PC-3 (cell line): ENCODE measurements around the gene KSR2. TPM values are rescaled to one million over a fixed set of nuclear protein-coding genes. Genes with fewer than 3 reads are reported as not detected.

ENCODE experiments used
- ATAC-seq: fragments of 200-7000 bp; cut with Tn5 transposase; 2 replicates; pipeline ENCODE4 v1.9.1; 2020; ENCODE audit warnings: mild to moderate bottlenecking, moderate library complexity
- BruUV-seq: library from RNA; stranded (reverse); fragments of 400-500 nt; replicated peaks from 2 replicates; lab custom pipeline; 2021; lab: Mats Ljungman, UMichigan
- CTCF ChIA-PET: fragments of 300-600 bp; sonication (Branson Sonifier 250); formaldehyde crosslinking; loops from one replicate; lab custom pipeline; 2022; ENCODE audit warnings: antibody characterized with exemption; lab: Charles Lee
- POLR2A ChIA-PET: fragments of 300-600 bp; sonication (Branson Sonifier 250); formaldehyde crosslinking; loops from one replicate; lab custom pipeline; 2022; ENCODE audit warnings: antibody characterized with exemption; ENCODE audit not compliant: unreplicated experiment; lab: Charles Lee
- DNase-seq: peaks from one replicate; pipeline ENCODE4 v3.0.0-alpha.2; 2015
- H2AFZ ChIP-seq: fragments of 300-600 bp; sonication (generic); 2 replicates; pipeline ENCODE4 v1.6.0; 2016; ENCODE audit warnings: antibody characterized with exemption, low read length
- H3F3A ChIP-seq: fragments of 300-600 bp; sonication (generic); one replicate; pipeline ENCODE4 v1.6.0; 2017; ENCODE audit warnings: antibody characterized with exemption, low read length, control low read depth, mild to moderate bottlenecking; ENCODE audit not compliant: unreplicated experiment
- H3K27ac ChIP-seq: fragments of 300-600 bp; sonication (generic); 2 replicates; pipeline ENCODE4 v1.5.1; 2016; ENCODE audit warnings: mild to moderate bottlenecking, low read length
- H3K27me3 ChIP-seq: fragments of 300-600 bp; sonication (generic); 2 replicates; pipeline ENCODE4 v1.6.1; 2016; ENCODE audit warnings: low read length, mixed read lengths
- H3K36me3 ChIP-seq: fragments of 300-600 bp; sonication (generic); 2 replicates; pipeline ENCODE4 v1.6.1; 2016; ENCODE audit warnings: low read depth, mixed run types, low read length, mixed read lengths
- H3K4me1 ChIP-seq: fragments of 300-600 bp; sonication (generic); 2 replicates; pipeline ENCODE4 v1.5.1; 2016; ENCODE audit warnings: low read length; ENCODE audit not compliant: insufficient read depth
- H3K4me2 ChIP-seq: fragments of 300-600 bp; sonication (generic); 2 replicates; pipeline ENCODE4 v1.6.0; 2016; ENCODE audit warnings: low read length
- H3K4me3 ChIP-seq: fragments of 300-600 bp; sonication (generic); 2 replicates; pipeline ENCODE4 v1.5.1; 2016; ENCODE audit warnings: mild to moderate bottlenecking, low read length, mixed read lengths
- H3K79me2 ChIP-seq: fragments of 300-600 bp; sonication (generic); 2 replicates; pipeline ENCODE4 v1.6.1; 2017; ENCODE audit warnings: low read length, mixed read lengths
- H3K9ac ChIP-seq: fragments of 300-600 bp; sonication (generic); 2 replicates; pipeline ENCODE4 v1.6.0; 2016; ENCODE audit warnings: mild to moderate bottlenecking, low read length
- H3K9me2 ChIP-seq: fragments of 300-600 bp; sonication (generic); replicated peaks from 2 replicates; pipeline ENCODE4 v1.6.1; 2016; ENCODE audit warnings: mixed run types, low read length, mixed read lengths
- H3K9me3 ChIP-seq: fragments of 300-600 bp; sonication (generic); 2 replicates; pipeline ENCODE4 v1.6.1; 2016; ENCODE audit warnings: low read length, mixed read lengths
- H4K20me1 ChIP-seq: fragments of 300-600 bp; sonication (generic); 2 replicates; pipeline ENCODE4 v1.6.1; 2016; ENCODE audit warnings: low read length, mixed read lengths
- CTCF ChIP-seq: fragments of 300-600 bp; sonication (generic); conservative IDR thresholded peaks from 2 replicates; pipeline ENCODE4 v1.5.1; 2017; ENCODE audit warnings: antibody characterized with exemption, low read depth, mild to moderate bottlenecking, low read length
- EZH2 ChIP-seq: fragments of 300-600 bp; sonication (generic); IDR thresholded peaks from one replicate; pipeline ENCODE4 v1.6.1; 2017; ENCODE audit warnings: antibody characterized with exemption, mild to moderate bottlenecking, low read length; ENCODE audit not compliant: unreplicated experiment
- EZH2phosphoT487 ChIP-seq: fragments of 300-600 bp; sonication (generic); IDR thresholded peaks from 2 replicates; pipeline ENCODE4 v1.6.1; 2018; ENCODE audit warnings: mild to moderate bottlenecking, antibody characterized with exemption, low read length, borderline replicate concordance
- intact Hi-C: fragments of 100-400 bp; cut with micrococcal nuclease; formaldehyde crosslinking; loops from 2 replicates; pipeline ENCODE4 v1.9.0; 2023
- total RNA-seq: library from RNA; depleted of rRNA; stranded (reverse); fragments of >200 nt; gene quantifications from 2 replicates; pipeline ENCODE4 v1.2.3, GENCODE V29; 2014

The KSR2 gene
- total RNA-seq, 1 experiment from 2014 or later: 0.80 TPM

GRCh38 chr12:117528538-117528937, 440.3 kb downstream of the KSR2 start:
- Histone ChIP-seq H3K4me3 (no peak overlapping the region), H3K79me2 (no peaks in the 10 kb centered on the region), H3K9ac (no peak overlapping the region), H3K27ac (no peak overlapping the region), H3K4me2 (no peak overlapping the region), H4K20me1 (no peaks in the 10 kb centered on the region), H3F3A (no peaks in the 10 kb centered on the region), H3K36me3 (no peaks in the 10 kb centered on the region), H3K9me2 (no peaks in the 10 kb centered on the region), H3K4me1 (no peaks in the 10 kb centered on the region), H3K9me3 (no peaks in the 10 kb centered on the region), H3K27me3 (no peaks in the 10 kb centered on the region), H2AFZ (no peak overlapping the region)
- BruUV-seq: no TSS peak
- CTCF ChIA-PET: no interaction called here
- intact Hi-C loops: no loop called here
- POLR2A ChIA-PET: no interaction called here
- TF ChIP-seq EZH2phosphoT487 (no peak), CTCF (no peak), EZH2 (no peak)
- no peak for DNase-seq
- no peak for ATAC-seq

DNA sequence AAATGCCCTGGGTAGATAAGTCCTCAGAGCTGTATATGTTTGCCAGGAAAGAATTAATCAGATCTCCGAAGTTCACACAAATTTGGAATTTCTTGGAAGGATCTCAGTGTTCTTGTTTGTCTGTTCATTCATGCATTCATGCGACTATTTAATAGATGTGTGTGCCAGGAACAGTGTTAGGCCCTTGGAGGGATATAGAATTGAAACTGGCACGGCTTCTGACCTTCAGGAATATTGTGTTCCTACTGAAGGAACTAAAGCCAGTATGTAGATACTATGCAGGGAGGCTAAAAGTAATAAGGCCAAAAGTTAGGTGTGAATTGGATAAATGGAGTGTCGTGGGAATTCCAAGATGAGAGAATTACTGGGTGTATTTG, 441.3 kb downstream of the KSR2 start:
- ChIA-PET POLR2A (no interaction called here), CTCF (interaction anchor here (0.5 kb wide), 1 partner anchor 86 kb away, joined by 3 read pairs; no protein-coding TSS in a partner anchor)
- DNase-seq: no peak
- intact Hi-C loops: no loop called here
- H3K9me3 ChIP-seq: no peaks in the 10 kb centered on the region
- H3K27me3 ChIP-seq: no peaks in the 10 kb centered on the region
- H3K4me3 ChIP-seq: no peak overlapping the region
- TF ChIP-seq EZH2 (no peak), EZH2phosphoT487 (no peak), CTCF (no peak)
- H2AFZ ChIP-seq: no peak overlapping the region
- H3K4me1 ChIP-seq: no peaks in the 10 kb centered on the region
- H3K27ac ChIP-seq: no peak overlapping the region
- no peaks in the 10 kb centered on the region for H3F3A ChIP-seq
- no peak for ATAC-seq
- no peaks in the 10 kb centered on the region for H3K9me2 ChIP-seq
- no peak overlapping the region for H3K9ac ChIP-seq
- BruUV-seq: no TSS peak
- H3K79me2 ChIP-seq: no peaks in the 10 kb centered on the region
- H4K20me1 ChIP-seq: no peaks in the 10 kb centered on the region
- no peak overlapping the region for H3K4me2 ChIP-seq
- no peaks in the 10 kb centered on the region for H3K36me3 ChIP-seq

GRCh38 chr12:117526757-117527478, 441.9 kb downstream of the KSR2 start:
- H3F3A ChIP-seq: no peaks in the 10 kb centered on the region
- TF ChIP-seq CTCF (no peak), EZH2 (no peak), EZH2phosphoT487 (no peak)
- H4K20me1 ChIP-seq: no peaks in the 10 kb centered on the region
- intact Hi-C loops: no loop called here
- CTCF ChIA-PET: interaction anchor here (0.5 kb wide), 1 partner anchor 86 kb away, joined by 3 read pairs; no protein-coding TSS in a partner anchor
- H3K27ac ChIP-seq: no peak overlapping the region
- H3K9me2 ChIP-seq: no peaks in the 10 kb centered on the region
- no TSS peak for BruUV-seq
- no peaks in the 10 kb centered on the region for H3K79me2 ChIP-seq
- DNase-seq (no peak), ATAC-seq (no peak)
- H3K36me3 ChIP-seq: no peaks in the 10 kb centered on the region
- no peaks in the 10 kb centered on the region for H3K27me3 ChIP-seq
- no peak overlapping the region for H3K4me2 ChIP-seq
- no peaks in the 10 kb centered on the region for H3K4me1 ChIP-seq
- POLR2A ChIA-PET: interaction anchor here (0.6 kb wide), 1 partner anchor 238 kb away, joined by 13 read pairs; no protein-coding TSS in a partner anchor
- no peak overlapping the region for H3K4me3 ChIP-seq
- H2AFZ ChIP-seq: no peak overlapping the region
- no peak overlapping the region for H3K9ac ChIP-seq
- H3K9me3 ChIP-seq: no peaks in the 10 kb centered on the region
